ENCODE results near the gene VGF.

DNA sequence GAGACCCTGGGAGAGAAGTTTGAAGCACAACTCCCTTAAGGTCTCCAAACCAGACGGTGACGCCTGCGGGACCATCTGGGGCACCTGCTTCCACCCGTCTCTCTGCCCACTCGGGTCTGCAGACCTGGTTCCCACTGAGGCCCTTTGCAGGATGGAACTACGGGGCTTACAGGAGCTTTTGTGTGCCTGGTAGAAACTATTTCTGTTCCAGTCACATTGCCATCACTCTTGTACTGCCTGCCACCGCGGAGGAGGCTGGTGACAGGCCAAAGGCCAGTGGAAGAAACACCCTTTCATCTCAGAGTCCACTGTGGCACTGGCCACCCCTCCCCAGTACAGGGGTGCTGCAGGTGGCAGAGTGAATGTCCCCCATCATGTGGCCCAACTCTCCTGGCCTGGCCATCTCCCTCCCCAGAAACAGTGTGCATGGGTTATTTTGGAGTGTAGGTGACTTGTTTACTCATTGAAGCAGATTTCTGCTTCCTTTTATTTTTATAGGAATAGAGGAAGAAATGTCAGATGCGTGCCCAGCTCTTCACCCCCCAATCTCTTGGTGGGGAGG is 27.6 kb downstream of the VGF start:
- TF ChIP-seq CTCF (conservative IDR thresholded peaks at IDR 0.05 in 1 of 2, IDR thresholded peaks at IDR 0.05 in 1 of 2; ENCODE audit: extremely low read depth in 1 of 2, insufficient read depth in 1 of 2, low read depth in 1 of 2, low read length in 2 of 2) (no peak), EZH2 (IDR thresholded peaks at IDR 0.05; ENCODE audit: borderline replicate concordance, low read length) (no peak)
